ENCODE data around the gene SLC6A13.

DNA sequence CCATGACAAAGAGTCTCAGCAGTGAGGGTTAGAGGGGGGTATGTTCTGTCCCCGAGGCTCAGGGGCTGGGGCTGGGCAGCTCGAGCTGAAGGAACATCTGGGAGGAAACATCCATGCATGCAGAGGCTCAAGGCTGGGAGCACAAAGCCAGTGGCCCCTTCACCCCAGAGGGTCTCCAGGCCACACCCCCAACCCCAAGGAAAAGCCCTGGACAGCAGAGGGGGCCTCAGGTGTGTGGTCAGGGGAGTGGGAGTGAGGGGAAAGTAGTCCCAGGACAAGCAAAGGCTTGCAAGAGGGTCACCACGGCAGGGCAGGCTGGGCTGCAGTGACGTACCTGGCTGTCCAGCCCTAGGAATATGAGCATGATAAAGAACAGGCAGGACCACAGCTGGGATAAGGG is 66.2 kb downstream of the SLC6A13 start:
- TF ChIP-seq, protein P1, sequence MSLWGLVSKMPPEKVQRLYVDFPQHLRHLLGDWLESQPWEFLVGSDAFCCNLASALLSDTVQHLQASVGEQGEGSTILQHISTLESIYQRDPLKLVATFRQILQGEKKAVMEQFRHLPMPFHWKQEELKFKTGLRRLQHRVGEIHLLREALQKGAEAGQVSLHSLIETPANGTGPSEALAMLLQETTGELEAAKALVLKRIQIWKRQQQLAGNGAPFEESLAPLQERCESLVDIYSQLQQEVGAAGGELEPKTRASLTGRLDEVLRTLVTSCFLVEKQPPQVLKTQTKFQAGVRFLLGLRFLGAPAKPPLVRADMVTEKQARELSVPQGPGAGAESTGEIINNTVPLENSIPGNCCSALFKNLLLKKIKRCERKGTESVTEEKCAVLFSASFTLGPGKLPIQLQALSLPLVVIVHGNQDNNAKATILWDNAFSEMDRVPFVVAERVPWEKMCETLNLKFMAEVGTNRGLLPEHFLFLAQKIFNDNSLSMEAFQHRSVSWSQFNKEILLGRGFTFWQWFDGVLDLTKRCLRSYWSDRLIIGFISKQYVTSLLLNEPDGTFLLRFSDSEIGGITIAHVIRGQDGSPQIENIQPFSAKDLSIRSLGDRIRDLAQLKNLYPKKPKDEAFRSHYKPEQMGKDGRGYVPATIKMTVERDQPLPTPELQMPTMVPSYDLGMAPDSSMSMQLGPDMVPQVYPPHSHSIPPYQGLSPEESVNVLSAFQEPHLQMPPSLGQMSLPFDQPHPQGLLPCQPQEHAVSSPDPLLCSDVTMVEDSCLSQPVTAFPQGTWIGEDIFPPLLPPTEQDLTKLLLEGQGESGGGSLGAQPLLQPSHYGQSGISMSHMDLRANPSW (CRISPR knock-in tag; conservative IDR thresholded peaks at IDR 0.05; ENCODE audit: low read depth) = no peak
- TF ChIP-seq, protein P2, sequence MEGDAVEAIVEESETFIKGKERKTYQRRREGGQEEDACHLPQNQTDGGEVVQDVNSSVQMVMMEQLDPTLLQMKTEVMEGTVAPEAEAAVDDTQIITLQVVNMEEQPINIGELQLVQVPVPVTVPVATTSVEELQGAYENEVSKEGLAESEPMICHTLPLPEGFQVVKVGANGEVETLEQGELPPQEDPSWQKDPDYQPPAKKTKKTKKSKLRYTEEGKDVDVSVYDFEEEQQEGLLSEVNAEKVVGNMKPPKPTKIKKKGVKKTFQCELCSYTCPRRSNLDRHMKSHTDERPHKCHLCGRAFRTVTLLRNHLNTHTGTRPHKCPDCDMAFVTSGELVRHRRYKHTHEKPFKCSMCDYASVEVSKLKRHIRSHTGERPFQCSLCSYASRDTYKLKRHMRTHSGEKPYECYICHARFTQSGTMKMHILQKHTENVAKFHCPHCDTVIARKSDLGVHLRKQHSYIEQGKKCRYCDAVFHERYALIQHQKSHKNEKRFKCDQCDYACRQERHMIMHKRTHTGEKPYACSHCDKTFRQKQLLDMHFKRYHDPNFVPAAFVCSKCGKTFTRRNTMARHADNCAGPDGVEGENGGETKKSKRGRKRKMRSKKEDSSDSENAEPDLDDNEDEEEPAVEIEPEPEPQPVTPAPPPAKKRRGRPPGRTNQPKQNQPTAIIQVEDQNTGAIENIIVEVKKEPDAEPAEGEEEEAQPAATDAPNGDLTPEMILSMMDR (IDR thresholded peaks at IDR 0.05) = no peak
- TF ChIP-seq, protein P3, sequence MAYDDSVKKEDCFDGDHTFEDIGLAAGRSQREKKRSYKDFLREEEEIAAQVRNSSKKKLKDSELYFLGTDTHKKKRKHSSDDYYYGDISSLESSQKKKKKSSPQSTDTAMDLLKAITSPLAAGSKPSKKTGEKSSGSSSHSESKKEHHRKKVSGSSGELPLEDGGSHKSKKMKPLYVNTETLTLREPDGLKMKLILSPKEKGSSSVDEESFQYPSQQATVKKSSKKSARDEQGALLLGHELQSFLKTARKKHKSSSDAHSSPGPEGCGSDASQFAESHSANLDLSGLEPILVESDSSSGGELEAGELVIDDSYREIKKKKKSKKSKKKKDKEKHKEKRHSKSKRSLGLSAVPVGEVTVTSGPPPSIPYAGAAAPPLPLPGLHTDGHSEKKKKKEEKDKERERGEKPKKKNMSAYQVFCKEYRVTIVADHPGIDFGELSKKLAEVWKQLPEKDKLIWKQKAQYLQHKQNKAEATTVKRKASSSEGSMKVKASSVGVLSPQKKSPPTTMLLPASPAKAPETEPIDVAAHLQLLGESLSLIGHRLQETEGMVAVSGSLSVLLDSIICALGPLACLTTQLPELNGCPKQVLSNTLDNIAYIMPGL (CRISPR knock-in tag; IDR thresholded peaks at IDR 0.05) = no peak
- no peak for TF ChIP-seq ZNF232 (CRISPR knock-in tag; IDR thresholded peaks at IDR 0.05)

All from WTC11 (cell line).